ENCODE results near the gene RPL32.

- TF ChIP-seq CTCF (IDR thresholded peaks at IDR 0.05) (no peak), POLR2A (IDR thresholded peaks at IDR 0.05) (no peak)
Observed at GRCh38 chr3:12817343-12817710, 24.0 kb downstream of the RPL32 start.

Data from adrenal gland (tissue), 5 donors.